ENCODE measurements around the gene EXOC6B.

DNA sequence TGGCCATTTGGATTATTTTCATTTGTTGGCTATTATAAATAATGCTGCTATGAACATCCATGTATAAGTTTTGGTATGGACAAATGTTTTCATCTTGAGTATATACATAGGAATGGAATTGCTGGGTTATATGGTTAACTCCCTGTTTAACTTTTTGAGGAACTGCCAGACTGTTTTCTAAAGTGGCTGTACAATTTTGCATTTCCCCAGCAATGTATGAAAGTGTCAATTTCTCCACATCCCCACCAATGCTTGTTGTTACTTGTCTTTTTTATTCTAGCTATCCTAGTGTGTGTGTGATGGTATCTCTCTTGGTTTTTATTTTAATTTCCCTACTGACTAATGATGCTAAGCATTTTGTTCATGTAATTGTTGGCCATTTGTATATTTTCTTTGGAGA lies 587.5 kb downstream of the EXOC6B start:
- TF ChIP-seq ZZZ3 (IDR thresholded peaks at IDR 0.05) (no peak), ZNF445 (CRISPR knock-in tag; IDR thresholded peaks at IDR 0.05; ENCODE audit: low read depth) (no peak), HNRNPLL (IDR thresholded peaks at IDR 0.05; ENCODE audit: low read depth, low read length, poor library complexity, severe bottlenecking) (no peak), CREM (IDR thresholded peaks at IDR 0.05; ENCODE audit: low read depth) (no peak), CCNT2 (IDR thresholded peaks at IDR 0.05; ENCODE audit: borderline replicate concordance, extremely low read depth, insufficient read length, low read depth, low read length) (no peak), CEBPB (tag; IDR thresholded peaks at IDR 0.05) (no peak), NFATC3 (IDR thresholded peaks at IDR 0.05) (no peak), ZNF766 (CRISPR knock-in tag; conservative IDR thresholded peaks at IDR 0.05) (no peak), POLR2A (conservative IDR thresholded peaks at IDR 0.05) (no peak)

Measured in K562 (cell line).